DND-41 (cell line): Measurements from ENCODE around the gene CLASP1.

Experiments used
- EZH2 ChIP-seq: IDR thresholded peaks from 3 replicates; pipeline ENCODE4 v1.6.1; 2012; ENCODE audit warnings: borderline replicate concordance, low read depth, mild to moderate bottlenecking, moderate library complexity, low read length, inconsistent platforms; ENCODE audit not compliant: severe bottlenecking
- TF ChIP-seq, protein P1 (sequence below): IDR thresholded peaks from 2 replicates; pipeline ENCODE4 v1.5.1; 2012; ENCODE audit warnings: borderline replicate concordance, low read length, moderate library complexity, mild to moderate bottlenecking; ENCODE audit not compliant: poor library complexity, severe bottlenecking; ENCODE audit errors: extremely low read depth

- TF ChIP-seq, protein P1, sequence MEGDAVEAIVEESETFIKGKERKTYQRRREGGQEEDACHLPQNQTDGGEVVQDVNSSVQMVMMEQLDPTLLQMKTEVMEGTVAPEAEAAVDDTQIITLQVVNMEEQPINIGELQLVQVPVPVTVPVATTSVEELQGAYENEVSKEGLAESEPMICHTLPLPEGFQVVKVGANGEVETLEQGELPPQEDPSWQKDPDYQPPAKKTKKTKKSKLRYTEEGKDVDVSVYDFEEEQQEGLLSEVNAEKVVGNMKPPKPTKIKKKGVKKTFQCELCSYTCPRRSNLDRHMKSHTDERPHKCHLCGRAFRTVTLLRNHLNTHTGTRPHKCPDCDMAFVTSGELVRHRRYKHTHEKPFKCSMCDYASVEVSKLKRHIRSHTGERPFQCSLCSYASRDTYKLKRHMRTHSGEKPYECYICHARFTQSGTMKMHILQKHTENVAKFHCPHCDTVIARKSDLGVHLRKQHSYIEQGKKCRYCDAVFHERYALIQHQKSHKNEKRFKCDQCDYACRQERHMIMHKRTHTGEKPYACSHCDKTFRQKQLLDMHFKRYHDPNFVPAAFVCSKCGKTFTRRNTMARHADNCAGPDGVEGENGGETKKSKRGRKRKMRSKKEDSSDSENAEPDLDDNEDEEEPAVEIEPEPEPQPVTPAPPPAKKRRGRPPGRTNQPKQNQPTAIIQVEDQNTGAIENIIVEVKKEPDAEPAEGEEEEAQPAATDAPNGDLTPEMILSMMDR = no peak
- no peak for TF ChIP-seq EZH2
These were observed 16.2 kb upstream of the CLASP1 start for GRCh38 chr2:121665504-121665903.
